Trophoblast cell (in vitro differentiated cells and primary cell): ENCODE measurements around the gene HPF1. TPM values are rescaled to one million over a fixed set of nuclear protein-coding genes. Genes with fewer than 3 reads are reported as not detected.
"Not testable (repeated sequence)": the region's sequence is repeated elsewhere in the genome, so short reads cannot be mapped to it uniquely, and the experiment has no call there.

Experiments used
- DNase-seq, 2 donors: peaks; one replicate each; pipeline ENCODE4 v3.0.0-alpha.2; 2016
- H2AFZ ChIP-seq: 2 replicates; pipeline ENCODE4 v1.6.1; 2013; ENCODE audit warnings: low read length, moderate library complexity, mild to moderate bottlenecking; ENCODE audit not compliant: insufficient read depth, poor library complexity
- H2AK5ac ChIP-seq: 2 replicates; pipeline ENCODE4 v1.6.1; 2013; ENCODE audit warnings: mild to moderate bottlenecking, low read length
- H2BK120ac ChIP-seq: 2 replicates; pipeline ENCODE4 v1.6.1; 2013; ENCODE audit warnings: low read length, mild to moderate bottlenecking, moderate library complexity; ENCODE audit not compliant: insufficient read depth, poor library complexity
- H2BK12ac ChIP-seq: 2 replicates; pipeline ENCODE4 v1.6.1; 2013; ENCODE audit warnings: mild to moderate bottlenecking, low read length, moderate library complexity
- H2BK5ac ChIP-seq: 2 replicates; pipeline ENCODE4 v1.6.1; 2013; ENCODE audit warnings: low read length, low read depth, moderate library complexity, mild to moderate bottlenecking; ENCODE audit not compliant: poor library complexity
- H3K14ac ChIP-seq: 2 replicates; pipeline ENCODE4 v1.6.1; 2013; ENCODE audit warnings: mild to moderate bottlenecking, low read length
- H3K18ac ChIP-seq: 2 replicates; pipeline ENCODE4 v1.6.1; 2013; ENCODE audit warnings: mild to moderate bottlenecking, low read length
- H3K23ac ChIP-seq: 2 replicates; pipeline ENCODE4 v1.6.1; 2013; ENCODE audit warnings: low read length
- H3K27ac ChIP-seq: 2 replicates; pipeline ENCODE4 v1.5.1; 2013; ENCODE audit warnings: low read depth, mild to moderate bottlenecking, inconsistent platforms, low read length, moderate library complexity
- H3K27me3 ChIP-seq: 2 replicates; pipeline ENCODE4 v1.6.1; 2013; ENCODE audit warnings: inconsistent platforms, mild to moderate bottlenecking, low read length, moderate library complexity; ENCODE audit not compliant: insufficient read depth
- H3K36me3 ChIP-seq, 2 experiments: 1 replicate in 1 of 2; 2 replicates in 1 of 2; pipeline ENCODE4 v1.6.1; 2013; ENCODE audit warnings: low read length in 2 of 2, mild to moderate bottlenecking in 2 of 2, moderate library complexity in 1 of 2; ENCODE audit not compliant: insufficient read depth in 2 of 2, control insufficient read depth in 1 of 2
- H3K4ac ChIP-seq: 2 replicates; pipeline ENCODE4 v1.6.1; 2013; ENCODE audit warnings: low read depth, mild to moderate bottlenecking, low read length, moderate library complexity
- H3K4me1 ChIP-seq, 2 experiments: 1 replicate in 1 of 2; 2 replicates in 1 of 2; pipeline ENCODE4 v1.6.1; 2013; ENCODE audit warnings: low read length in 2 of 2, mild to moderate bottlenecking in 2 of 2, moderate library complexity in 1 of 2; ENCODE audit not compliant: insufficient read depth in 2 of 2, control insufficient read depth in 1 of 2
- H3K4me2 ChIP-seq: 2 replicates; pipeline ENCODE4 v1.6.1; 2013; ENCODE audit warnings: inconsistent platforms, mild to moderate bottlenecking, low read length, moderate library complexity
- H3K4me3 ChIP-seq: 2 replicates; pipeline ENCODE4 v1.5.1; 2013; ENCODE audit warnings: mild to moderate bottlenecking, low read depth, low read length, inconsistent platforms
- H3K79me1 ChIP-seq: one replicate; pipeline ENCODE4 v1.6.1; 2013; ENCODE audit warnings: low read length
- H3K79me2 ChIP-seq: 2 replicates; pipeline ENCODE4 v1.6.1; 2013; ENCODE audit warnings: low read length, mild to moderate bottlenecking; ENCODE audit not compliant: control insufficient read depth, insufficient read depth, poor library complexity
- H3K9ac ChIP-seq: 2 replicates; pipeline ENCODE4 v1.6.1; 2013; ENCODE audit warnings: mild to moderate bottlenecking, low read length
- H3K9me3 ChIP-seq: 2 replicates; pipeline ENCODE4 v1.6.1; 2013; ENCODE audit warnings: low read depth, mild to moderate bottlenecking, control low read depth, inconsistent platforms, low read length; ENCODE audit not compliant: insufficient read depth
- H4K12ac ChIP-seq: 2 replicates; pipeline ENCODE4 v1.6.1; 2013; ENCODE audit warnings: low read depth, mild to moderate bottlenecking, low read length, moderate library complexity
- H4K8ac ChIP-seq: 2 replicates; pipeline ENCODE4 v1.6.1; 2013; ENCODE audit warnings: low read depth, mild to moderate bottlenecking, low read length, moderate library complexity
- H4K91ac ChIP-seq: one replicate; pipeline ENCODE4 v1.6.1; 2013; ENCODE audit warnings: low read depth, mild to moderate bottlenecking, low read length, moderate library complexity
- WGBS: extraction: QIAGEN DNeasy Blood & Tissue Kit; methylation state at CpG from one replicate; pipeline ENCODE4 v1.1.7; 2013; ENCODE audit warnings: missing lambda C conversion rate; ENCODE audit not compliant: insufficient read length, insufficient coverage; ENCODE audit errors: extremely low coverage; 5-methylcytosine and 5-hydroxymethylcytosine counted together
- polyA plus RNA-seq: library from polyadenylated mRNA; stranded (reverse); fragments of 200-250 nt; gene quantifications from 2 replicates; pipeline ENCODE4 v1.2.3, GENCODE V29; 2013

HPF1 gene
- 33.5 and 36.4 TPM in 2 replicates for polyA plus RNA-seq

DNA sequence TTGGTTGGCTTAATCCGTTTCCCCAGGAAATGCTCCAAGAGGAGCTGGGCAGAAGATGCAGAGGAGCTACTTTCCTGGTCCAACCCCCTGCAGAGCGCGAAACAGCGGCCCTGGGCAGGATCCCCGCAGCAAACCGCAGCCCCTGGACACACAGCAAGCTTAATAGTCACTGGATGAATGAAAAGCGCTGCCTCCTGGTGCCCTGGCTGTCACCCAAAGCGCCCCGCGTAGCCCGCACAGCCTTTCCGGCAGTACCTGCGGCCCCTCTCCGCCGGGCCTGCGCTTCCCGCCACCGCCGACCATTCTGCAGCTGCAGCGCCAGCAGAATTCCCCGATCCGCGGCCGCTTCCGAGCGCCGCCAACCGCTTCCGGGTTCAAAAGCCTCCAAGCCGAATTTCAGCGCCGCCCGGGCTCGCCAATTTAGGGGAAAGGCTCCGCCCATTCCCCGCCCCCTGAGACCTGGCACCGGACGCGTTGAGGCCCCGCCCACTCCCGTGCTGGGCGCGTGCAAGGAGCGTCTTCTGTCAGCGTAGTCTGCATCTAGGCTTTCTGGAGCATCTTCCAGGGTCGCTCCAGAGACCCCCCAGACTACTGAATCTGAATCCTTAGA lies at the start of gene HPF1:
HPF1 (minus strand) TSS at position 370 of the 610 bp plus-strand sequence; CDS start at position 303, 67 bp downstream.
- peak within 1 kb of the TSS; percentile 91 for H3K4me3 ChIP-seq

GRCh38 chr4:169806770-169807169 lies 49.0 kb upstream of the HPF1 start:
- H3K27me3 ChIP-seq, H3K36me3 ChIP-seq, H3K23ac ChIP-seq, H2BK5ac ChIP-seq, H4K12ac ChIP-seq, H3K79me2 ChIP-seq, H3K18ac ChIP-seq, H3K4me3 ChIP-seq, H3K9me3 ChIP-seq, H2AK5ac ChIP-seq, H4K91ac ChIP-seq, H3K79me1 ChIP-seq, H2BK12ac ChIP-seq, H3K4me1 ChIP-seq, H3K27ac ChIP-seq, H2BK120ac ChIP-seq, H3K9ac ChIP-seq, H3K4ac ChIP-seq, H4K8ac ChIP-seq, H2AFZ ChIP-seq, H3K14ac ChIP-seq, DNase-seq, H3K4me2 ChIP-seq: not testable (repeated sequence)
- no CpG with 5 or more reads among the region's 3 CpGs for WGBS

More for the DNA sequence above, at the start of gene HPF1:
- Histone ChIP-seq H2AFZ (peak within 1 kb of the TSS; percentile 98), H3K27ac (peak within 1 kb of the TSS; percentile 75), H3K4ac (peak within 1 kb of the TSS; percentile 67), H4K8ac (peak within 1 kb of the TSS; percentile 89), H3K18ac (peak within 1 kb of the TSS; percentile 92), H2BK120ac (peak within 1 kb of the TSS; percentile 81), H3K14ac (peak within 1 kb of the TSS; percentile 96), H2AK5ac (peak within 1 kb of the TSS; percentile 53), H3K23ac (no peak within 1 kb of the TSS), H3K36me3 (peaks cover 0 to 3% of the 10 kb centered on the region in 2 experiments), H3K27me3 (no peaks in the 10 kb centered on the region), H4K12ac (peak within 1 kb of the TSS; percentile 83), H3K79me2 (peaks cover 4% of the 10 kb centered on the region), H2BK5ac (peak within 1 kb of the TSS; percentile 91), H3K4me2 (peak within 1 kb of the TSS; percentile 72), H3K4me1 (peaks cover 0 to 3% of the 10 kb centered on the region in 2 experiments), H4K91ac (peak within 1 kb of the TSS; percentile 81), H3K9ac (peak within 1 kb of the TSS; percentile 91), H2BK12ac (peak within 1 kb of the TSS; percentile 8), H3K9me3 (no peaks in the 10 kb centered on the region), H3K79me1 (peaks cover 5% of the 10 kb centered on the region)
- WGBS = no CpG with 5 or more reads among the region's 46 CpGs
- DNase-seq = peak; percentile 97 to 99

- H2AFZ ChIP-seq = no peak overlapping the region
- H2BK120ac ChIP-seq = no peak overlapping the region
- no peak overlapping the region for H4K91ac ChIP-seq
- no peaks in the 10 kb centered on the region for H3K79me2 ChIP-seq
- no peak overlapping the region for H3K4me2 ChIP-seq
- no peak overlapping the region for H3K27ac ChIP-seq
- H3K4me1 ChIP-seq = no peaks in the 10 kb centered on the region
- no peak for DNase-seq
- no peak overlapping the region for H3K23ac ChIP-seq
- no peak overlapping the region for H3K9ac ChIP-seq
- no peak overlapping the region for H4K12ac ChIP-seq
- no CpG with 5 or more reads among the region's 7 CpGs for WGBS
- no peaks in the 10 kb centered on the region for H3K9me3 ChIP-seq
- no peak overlapping the region for H3K14ac ChIP-seq
- H2BK12ac ChIP-seq = no peak overlapping the region
- no peaks in the 10 kb centered on the region for H3K36me3 ChIP-seq
- H3K4ac ChIP-seq = no peak overlapping the region
- no peak overlapping the region for H4K8ac ChIP-seq
- H3K18ac ChIP-seq = no peak overlapping the region
- H3K79me1 ChIP-seq = no peaks in the 10 kb centered on the region
- no peak overlapping the region for H2AK5ac ChIP-seq
- no peak overlapping the region for H3K4me3 ChIP-seq
- no peak overlapping the region for H2BK5ac ChIP-seq
- no peaks in the 10 kb centered on the region for H3K27me3 ChIP-seq
These were observed 45.7 kb upstream of the HPF1 start for GRCh38 chr4:169803413-169803812.

DNA sequence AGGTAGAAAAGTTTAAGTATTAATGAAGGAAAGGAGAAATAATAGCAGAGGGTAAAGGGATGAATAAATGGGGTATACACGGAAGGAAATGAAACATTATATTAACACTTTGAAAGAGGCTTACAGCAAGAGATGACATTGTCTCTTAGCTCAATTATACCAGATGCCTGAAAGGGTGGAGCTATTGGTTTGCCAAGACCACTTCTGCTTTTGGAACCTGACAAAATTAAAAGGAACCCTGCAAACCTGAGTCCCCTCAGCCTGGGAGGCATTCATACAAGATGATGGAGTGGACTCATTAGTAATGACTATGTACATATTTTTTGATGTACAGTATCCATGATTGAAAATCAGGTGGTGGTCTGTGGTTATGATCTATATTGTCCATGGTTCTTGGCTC lies 45.1 kb upstream of the HPF1 start:
- no peak overlapping the region for H2BK12ac ChIP-seq
- whole genome bisulfite sequencing = no CpG with 5 or more reads among the region's 1 CpG
- no peak overlapping the region for H3K23ac ChIP-seq
- no peak overlapping the region for H4K91ac ChIP-seq
- H2BK5ac ChIP-seq = no peak overlapping the region
- H3K4me1 ChIP-seq = no peaks in the 10 kb centered on the region
- DNase-seq = no peak
- H3K79me2 ChIP-seq = no peaks in the 10 kb centered on the region
- no peak overlapping the region for H4K12ac ChIP-seq
- no peak overlapping the region for H2BK120ac ChIP-seq
- H3K4me2 ChIP-seq = no peak overlapping the region
- H3K4ac ChIP-seq = no peak overlapping the region
- H2AFZ ChIP-seq = no peak overlapping the region
- no peaks in the 10 kb centered on the region for H3K27me3 ChIP-seq
- no peak overlapping the region for H2AK5ac ChIP-seq
- H3K4me3 ChIP-seq = no peak overlapping the region
- no peak overlapping the region for H4K8ac ChIP-seq
- no peak overlapping the region for H3K14ac ChIP-seq
- H3K36me3 ChIP-seq = no peaks in the 10 kb centered on the region
- no peak overlapping the region for H3K18ac ChIP-seq
- H3K79me1 ChIP-seq = no peaks in the 10 kb centered on the region
- H3K27ac ChIP-seq = no peak overlapping the region
- no peak overlapping the region for H3K9ac ChIP-seq
- H3K9me3 ChIP-seq = no peaks in the 10 kb centered on the region
